Measurements from ENCODE around the gene CYP19A1.

GRCh38 chr15:51313644-51314280, 24.6 kb downstream of the CYP19A1 start:
- TF ChIP-seq EZH2 (IDR thresholded peaks at IDR 0.05; ENCODE audit: low read depth), result no peak
- no peak for TF ChIP-seq CTCF (conservative IDR thresholded peaks at IDR 0.05)

Measured in PC-9 (cell line).